Stomach (tissue), 4 donors: ENCODE data around the gene DST.

Experiments used
- CTCF ChIP-seq, 7 experiments: fragments of 450-650 bp in 4 of 7; fragments of 200-600 bp in 3 of 7; sonication (generic) in 3 of 7; IDR thresholded peaks; one replicate each; pipeline ENCODE4 v1.5.1; 2016 to 2019; ENCODE audit warnings: antibody characterized with exemption in 7 of 7, control low read depth in 2 of 7, mild to moderate bottlenecking in 1 of 7
- POLR2AphosphoS5 ChIP-seq, 3 donors: sonication (generic); formaldehyde crosslinking; IDR thresholded peaks; one replicate each; pipeline ENCODE4 v1.6.1; 2016; ENCODE audit warnings: antibody characterized with exemption in 3 of 3

- TF ChIP-seq POLR2AphosphoS5 (IDR thresholded peaks at IDR 0.05) (no peak), CTCF (IDR thresholded peaks at IDR 0.05) (no peak)
These were observed 114.8 kb downstream of the DST start for GRCh38 chr6:56527934-56528333.
